NCI-H460 (cell line): ENCODE results near the gene AP3D1. TPM values are rescaled to one million over a fixed set of nuclear protein-coding genes. Genes with fewer than 3 reads are reported as not detected.
A peak's percentile ranks its signal among the peaks of the same experiment; 100 is the strongest.

Source experiments
- DNase-seq: peaks from one replicate; pipeline ENCODE4 v3.0.0-alpha.2; 2016; ENCODE audit warnings: low read depth; ENCODE audit errors: extremely low read depth
- total RNA-seq: library from RNA; depleted of rRNA; stranded (reverse); fragments of >200 nt; shearing (Covaris generic); gene quantifications from 2 replicates; pipeline ENCODE4 v1.2.3, GENCODE V29; 2014

Gene AP3D1
- total RNA-seq, 1 experiment from 2014 or later: 67.6 TPM

GRCh38 chr19:2184422-2184975 lies 33.1 kb upstream of the AP3D1 start:
- no peak for DNase-seq

GRCh38 chr19:2181633-2181997 lies 30.2 kb upstream of the AP3D1 start:
- DNase-seq: no peak

- no peak for DNase-seq
Observed at GRCh38 chr19:2180881-2181632, 29.7 kb upstream of the AP3D1 start.

GRCh38 chr19:2180114-2180513 lies 28.7 kb upstream of the AP3D1 start:
- DNase-seq: no peak

GRCh38 chr19:2179095-2179494 lies 27.7 kb upstream of the AP3D1 start:
- DNase-seq: no peak

GRCh38 chr19:2176337-2176994 lies 25.1 kb upstream of the AP3D1 start:
- no peak for DNase-seq

- no peak for DNase-seq
Observed at GRCh38 chr19:2175742-2176141, 24.4 kb upstream of the AP3D1 start.

GRCh38 chr19:2173767-2174577 lies 22.6 kb upstream of the AP3D1 start:
- DNase-seq: no peak

- DNase-seq: no peak
Observed at GRCh38 chr19:2173388-2173766, 22.0 kb upstream of the AP3D1 start.

- no peak for DNase-seq
Observed at GRCh38 chr19:2171349-2172145, 20.2 kb upstream of the AP3D1 start.

GRCh38 chr19:2170987-2171348 lies 19.6 kb upstream of the AP3D1 start:
- DNase-seq: no peak

- DNase-seq: no peak
Observed at GRCh38 chr19:2170219-2170618, 18.9 kb upstream of the AP3D1 start.

GRCh38 chr19:2168619-2169424 lies 17.5 kb upstream of the AP3D1 start:
- DNase-seq: peak; percentile 92

- no peak for DNase-seq
Observed at GRCh38 chr19:2167896-2168618, 16.7 kb upstream of the AP3D1 start.

GRCh38 chr19:2166741-2167738 lies 15.7 kb upstream of the AP3D1 start:
- peak; percentile 27 for DNase-seq

- DNase-seq: no peak
Observed at GRCh38 chr19:2164020-2164998, 12.9 kb upstream of the AP3D1 start.

GRCh38 chr19:2160379-2160778 lies 9.0 kb upstream of the AP3D1 start:
- no peak for DNase-seq
